ENCODE data around the gene USP17L27.
"Not testable (repeated sequence)": the region's sequence is repeated elsewhere in the genome, so short reads cannot be mapped to it uniquely, and the experiment has no call there.

DNA sequence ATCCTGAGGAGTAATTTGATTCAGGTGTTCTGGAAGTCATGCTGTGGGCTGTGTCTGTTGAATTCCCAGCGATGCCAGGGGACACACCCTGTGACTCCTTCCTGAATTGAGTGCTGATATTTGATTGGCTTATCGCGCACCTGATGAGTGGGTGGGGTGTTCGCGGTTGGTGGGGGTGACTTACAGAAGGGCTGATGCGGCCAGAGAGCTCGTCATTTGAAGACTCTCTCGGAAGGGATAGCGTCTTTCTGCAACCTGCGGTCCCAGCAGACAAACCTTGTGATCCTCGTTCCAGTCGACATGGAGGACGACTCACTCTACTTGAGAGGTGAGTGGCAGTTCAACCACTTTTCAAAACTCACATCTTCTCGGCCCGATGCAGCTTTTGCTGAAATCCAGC is 4.6 kb downstream of the USP17L27 start, which contains the start of gene USP17L28:
- TF ChIP-seq GATA2, GATA3 (IDR thresholded peaks at IDR 0.05; ENCODE audit: low read depth, low read length): not testable (repeated sequence)

Measured in SH-SY5Y (cell line).